GM19328 (cell line): Measurements from ENCODE around the gene CXXC4.

Experiments used
- ATAC-seq: cut with Tn5 transposase; IDR thresholded peaks from one replicate; pipeline ENCODE4 v1.9.1; 2021; ENCODE audit warnings: mild to moderate bottlenecking, moderate library complexity; ENCODE audit not compliant: unreplicated experiment

Gene CXXC4

DNA sequence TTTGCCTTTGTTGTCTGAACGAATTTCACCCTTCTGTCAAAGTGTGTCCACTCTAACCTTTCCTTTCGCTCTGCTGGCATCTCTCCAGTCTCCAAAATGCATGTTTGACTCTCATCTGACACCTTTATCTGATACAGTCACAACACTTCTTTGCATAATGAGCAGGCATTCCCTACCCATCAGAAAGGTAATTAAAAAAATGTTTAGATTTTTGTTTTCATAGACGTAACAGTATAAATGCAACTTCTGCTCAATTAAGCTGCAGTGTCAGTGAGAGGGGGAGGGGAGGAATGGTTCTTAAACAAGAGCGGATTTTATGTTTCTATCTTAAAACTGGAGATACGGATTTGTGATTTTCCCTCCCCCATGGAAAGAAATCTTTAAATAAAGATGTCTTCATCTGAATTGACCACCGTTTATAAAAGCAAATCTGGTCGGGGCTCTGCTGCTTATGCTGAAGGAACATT is 70.2 kb downstream of the CXXC4 start:
- ATAC-seq = no peak

DNA sequence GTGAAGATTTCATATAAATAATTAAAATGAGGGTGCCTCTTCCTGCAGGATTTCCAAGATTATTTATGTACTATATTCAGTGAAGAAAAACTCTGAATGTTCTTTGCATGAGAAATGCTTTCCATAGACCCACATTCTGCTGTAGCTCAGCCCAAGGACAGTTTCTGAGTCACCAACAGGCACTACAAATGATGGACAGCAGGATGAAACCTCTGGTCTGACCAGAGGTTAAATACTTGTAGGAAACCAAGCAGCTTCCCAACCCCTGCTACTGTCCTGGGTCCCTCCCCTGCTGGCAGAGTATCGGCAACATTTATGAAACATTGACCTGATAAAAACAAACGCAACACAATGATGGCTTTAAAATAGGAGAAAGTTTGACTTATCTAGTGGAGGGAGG is 73.1 kb downstream of the CXXC4 start:
- ATAC-seq = no peak

DNA sequence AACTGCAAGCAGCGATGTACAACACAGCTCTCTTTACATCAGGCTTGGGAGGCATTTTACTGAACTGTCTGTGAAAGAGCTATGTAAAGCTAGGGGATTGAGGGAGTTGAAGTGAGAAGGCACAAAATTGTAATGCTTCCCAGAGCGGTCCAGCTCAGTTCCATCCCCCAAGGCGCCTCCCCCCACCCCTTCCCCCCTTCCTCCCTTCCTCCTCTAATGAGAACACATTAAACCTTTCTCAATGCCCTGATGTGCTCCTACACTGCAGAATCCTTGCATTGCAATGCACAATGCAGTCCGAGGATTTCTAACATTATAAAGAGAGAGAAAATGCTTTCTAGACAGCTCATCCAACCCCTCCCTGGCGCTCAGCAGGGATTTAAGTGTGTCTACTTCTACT is 73.9 kb downstream of the CXXC4 start:
- ATAC-seq = no peak
